Panc1 (cell line): ENCODE measurements around the gene PRKACA. TPM values are rescaled to one million over a fixed set of nuclear protein-coding genes. Genes with fewer than 3 reads are reported as not detected.

Experiments
- ATAC-seq: fragments of 200-7000 bp; cut with Tn5 transposase; 2 replicates; pipeline ENCODE4 v1.9.1; 2020; ENCODE audit warnings: mild to moderate bottlenecking, moderate library complexity
- BruUV-seq: library from RNA; stranded (reverse); fragments of 400-500 nt; replicated peaks from 2 replicates; lab custom pipeline; 2021; lab: Mats Ljungman, UMichigan
- CTCF ChIA-PET: fragments of 300-600 bp; sonication (Branson Sonifier 250); formaldehyde crosslinking; loops from one replicate; lab custom pipeline; 2022; ENCODE audit warnings: antibody characterized with exemption; lab: Charles Lee
- POLR2A ChIA-PET: fragments of 300-600 bp; sonication (Branson Sonifier 250); formaldehyde crosslinking; loops from one replicate; lab custom pipeline; 2022; ENCODE audit warnings: antibody characterized with exemption; lab: Charles Lee
- DNase-seq: peaks from one replicate; pipeline ENCODE4 v3.0.0-alpha.2; 2010; ENCODE audit warnings: low read depth, low spot score
- H3K27ac ChIP-seq: 2 replicates; pipeline ENCODE4 v1.5.1; 2011; ENCODE audit warnings: mild to moderate bottlenecking, low read length, inconsistent platforms
- H3K27me3 ChIP-seq: fragments of 200-500 bp; sonication (Bioruptor generic); 2 replicates; pipeline ENCODE4 v1.6.0; 2014; ENCODE audit warnings: low read length, inconsistent platforms; ENCODE audit not compliant: control insufficient read depth, insufficient read depth
- H3K36me3 ChIP-seq: fragments of 200-500 bp; sonication (Bioruptor generic); 2 replicates; pipeline ENCODE4 v1.5.1; 2014; ENCODE audit warnings: inconsistent platforms, mild to moderate bottlenecking, low read length, moderate library complexity; ENCODE audit not compliant: control insufficient read depth, insufficient read depth
- H3K4me1 ChIP-seq: 2 replicates; pipeline ENCODE4 v1.5.1; 2011; ENCODE audit warnings: inconsistent platforms, mild to moderate bottlenecking, low read length, moderate library complexity; ENCODE audit not compliant: control insufficient read depth, insufficient read depth
- H3K4me3 ChIP-seq, 2 experiments: 2 replicates each; pipeline ENCODE4 v1.5.1; 2011 to 2012; ENCODE audit warnings: low read depth in 2 of 2, low read length in 2 of 2, mild to moderate bottlenecking in 2 of 2, inconsistent platforms in 1 of 2, moderate library complexity in 1 of 2
- H3K9me3 ChIP-seq: fragments of 200-500 bp; sonication (Bioruptor generic); 2 replicates; pipeline ENCODE4 v1.5.1; 2014; ENCODE audit warnings: low read depth, mild to moderate bottlenecking, inconsistent platforms, low read length, moderate library complexity; ENCODE audit not compliant: control insufficient read depth, insufficient read depth
- POLR2AphosphoS5 ChIP-seq: IDR thresholded peaks from 2 replicates; pipeline ENCODE4 v1.6.1; 2012; ENCODE audit warnings: mild to moderate bottlenecking, low read depth, low read length, moderate library complexity
- REST ChIP-seq, 2 experiments: IDR thresholded peaks; 2 replicates each; pipeline ENCODE4 v1.6.1; 2011 to 2012; ENCODE audit warnings: low read depth in 2 of 2, control low read depth in 1 of 2, low read length in 1 of 2, mild to moderate bottlenecking in 1 of 2, moderate library complexity in 1 of 2; ENCODE audit not compliant: insufficient read depth in 1 of 2
- SIN3A ChIP-seq: IDR thresholded peaks from 2 replicates; pipeline ENCODE4 v1.6.1; 2012; ENCODE audit warnings: low read depth, mild to moderate bottlenecking, low read length, moderate library complexity, borderline replicate concordance; ENCODE audit not compliant: insufficient read depth
- TCF7L2 ChIP-seq: IDR thresholded peaks from 2 replicates; pipeline ENCODE4 v1.6.1; 2011; ENCODE audit warnings: mild to moderate bottlenecking, low read depth, low read length, inconsistent platforms
- in situ Hi-C: cut with HindIII; loops from 2 replicates; pipeline ENCODE4 v1.10.0; 2016; ENCODE audit warnings: low sequenced_read_pairs, low pct_unique_long_range_greater_than_20kb
- intact Hi-C: fragments of 100-400 bp; cut with micrococcal nuclease; formaldehyde crosslinking; loops from one replicate; pipeline ENCODE4 v1.10.0; 2022; ENCODE audit not compliant: unreplicated experiment
- total RNA-seq: library from RNA; stranded (reverse); gene quantifications from one replicate; pipeline ENCODE4 v1.2.1, GENCODE V29; 2021; ENCODE audit not compliant: unreplicated experiment
- TF ChIP-seq, protein P1 (sequence below): fragments of 450-650 bp; IDR thresholded peaks from 2 replicates; pipeline ENCODE4 v1.5.1; 2017; ENCODE audit warnings: mild to moderate bottlenecking

The PRKACA gene
- total RNA-seq, 1 experiment from 2014 or later = 70.8 TPM

GRCh38 chr19:14061751-14062557 is 55.6 kb downstream of the PRKACA start, which contains the start of gene PALM3:
Gene PALM3, minus strand, starts transcription at chr19:14062076. Its CDS starts 96 bp downstream, at chr19:14061980.
- no peaks in the 10 kb centered on the region for H3K36me3 ChIP-seq
- H3K9me3 ChIP-seq = no peaks in the 10 kb centered on the region
- intact Hi-C loops (no loop called here), in situ Hi-C loops (no loop called here)
- BruUV-seq = no TSS peak
- H3K4me3 ChIP-seq = no peak within 1 kb of the TSS
- H3K27me3 ChIP-seq = no peaks in the 10 kb centered on the region
- DNase-seq (no peak), ATAC-seq (no peak)
- TF ChIP-seq SIN3A = no peak
- no peak for TF ChIP-seq REST (IDR thresholded peaks at IDR 0.05; ENCODE audit: insufficient read depth in 1 of 2, low read depth in 2 of 2, low read length in 1 of 2)
- no peak for TF ChIP-seq POLR2AphosphoS5
- TF ChIP-seq TCF7L2 = no peak
- TF ChIP-seq, protein P1, sequence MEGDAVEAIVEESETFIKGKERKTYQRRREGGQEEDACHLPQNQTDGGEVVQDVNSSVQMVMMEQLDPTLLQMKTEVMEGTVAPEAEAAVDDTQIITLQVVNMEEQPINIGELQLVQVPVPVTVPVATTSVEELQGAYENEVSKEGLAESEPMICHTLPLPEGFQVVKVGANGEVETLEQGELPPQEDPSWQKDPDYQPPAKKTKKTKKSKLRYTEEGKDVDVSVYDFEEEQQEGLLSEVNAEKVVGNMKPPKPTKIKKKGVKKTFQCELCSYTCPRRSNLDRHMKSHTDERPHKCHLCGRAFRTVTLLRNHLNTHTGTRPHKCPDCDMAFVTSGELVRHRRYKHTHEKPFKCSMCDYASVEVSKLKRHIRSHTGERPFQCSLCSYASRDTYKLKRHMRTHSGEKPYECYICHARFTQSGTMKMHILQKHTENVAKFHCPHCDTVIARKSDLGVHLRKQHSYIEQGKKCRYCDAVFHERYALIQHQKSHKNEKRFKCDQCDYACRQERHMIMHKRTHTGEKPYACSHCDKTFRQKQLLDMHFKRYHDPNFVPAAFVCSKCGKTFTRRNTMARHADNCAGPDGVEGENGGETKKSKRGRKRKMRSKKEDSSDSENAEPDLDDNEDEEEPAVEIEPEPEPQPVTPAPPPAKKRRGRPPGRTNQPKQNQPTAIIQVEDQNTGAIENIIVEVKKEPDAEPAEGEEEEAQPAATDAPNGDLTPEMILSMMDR = no peak
- CTCF ChIA-PET = interaction anchor here (0.6 kb wide), 1 partner anchor 15 kb away, joined by 4 read pairs; no protein-coding TSS in a partner anchor
- H3K27ac ChIP-seq = no peak within 1 kb of the TSS
- POLR2A ChIA-PET = no interaction called here
- H3K4me1 ChIP-seq = peaks cover 5% of the 10 kb centered on the region; the same call in 1 of the 2 replicates

GRCh38 chr19:14061081-14061749 is 56.3 kb downstream of the PRKACA start:
- Histone ChIP-seq H3K9me3 (no peaks in the 10 kb centered on the region), H3K4me1 (peaks cover 5% of the 10 kb centered on the region; the same call in 1 of the 2 replicates), H3K27me3 (no peaks in the 10 kb centered on the region), H3K36me3 (no peaks in the 10 kb centered on the region), H3K4me3 (no peak overlapping the region), H3K27ac (no peak overlapping the region)
- ChIA-PET POLR2A (no interaction called here), CTCF (interaction anchor here (0.6 kb wide), 1 partner anchor 14 kb away, joined by 4 read pairs; no protein-coding TSS in a partner anchor)
- intact Hi-C loops (no loop called here), in situ Hi-C loops (no loop called here)
- TF ChIP-seq, protein P1 = no peak
- TF ChIP-seq REST (IDR thresholded peaks at IDR 0.05; ENCODE audit: insufficient read depth in 1 of 2, low read depth in 2 of 2, low read length in 1 of 2) (no peak), POLR2AphosphoS5 (no peak), SIN3A (no peak)
- no peak for ATAC-seq
- BruUV-seq = no TSS peak
- no peak for DNase-seq
